Bronchial epithelial cell (primary cell): ENCODE measurements around the gene ACACB. TPM values are rescaled to one million over a fixed set of nuclear protein-coding genes. Genes with fewer than 3 reads are reported as not detected.

Experiments
- DNase-seq: peaks from one replicate; pipeline ENCODE4 v3.0.0-alpha.2; 2010; ENCODE audit warnings: low read depth
- FAIRE-seq: peaks from 2 replicates; lab custom pipeline; 2011; peaks lifted over from hg19 to GRCh38; lab: Jason Lieb, UNC
- H3K27me3 ChIP-seq: 2 replicates; pipeline ENCODE4 v1.5.1; 2011; ENCODE audit warnings: low read length; ENCODE audit not compliant: control insufficient read depth, insufficient read depth
- H3K36me3 ChIP-seq: 2 replicates; pipeline ENCODE4 v1.5.1; 2011; ENCODE audit warnings: low read length; ENCODE audit not compliant: control insufficient read depth, insufficient read depth
- H3K4me3 ChIP-seq: 2 replicates; pipeline ENCODE4 v1.5.1; 2011; ENCODE audit warnings: mild to moderate bottlenecking, low read depth, low read length, control low read depth
- total RNA-seq: library from RNA; depleted of rRNA; stranded (reverse); fragments of >200 nt; gene quantifications from 2 replicates; pipeline ENCODE4 v1.2.1, GENCODE V29; 2014
- TF ChIP-seq, protein P1 (sequence below): IDR thresholded peaks from 2 replicates; pipeline ENCODE4 v1.5.1; 2011; ENCODE audit warnings: mild to moderate bottlenecking, moderate library complexity, low read length, control low read depth, inconsistent platforms; ENCODE audit not compliant: insufficient read depth, severe bottlenecking

The ACACB gene
- total RNA-seq, 1 donor from 2014 or later = 0.79 TPM

DNA sequence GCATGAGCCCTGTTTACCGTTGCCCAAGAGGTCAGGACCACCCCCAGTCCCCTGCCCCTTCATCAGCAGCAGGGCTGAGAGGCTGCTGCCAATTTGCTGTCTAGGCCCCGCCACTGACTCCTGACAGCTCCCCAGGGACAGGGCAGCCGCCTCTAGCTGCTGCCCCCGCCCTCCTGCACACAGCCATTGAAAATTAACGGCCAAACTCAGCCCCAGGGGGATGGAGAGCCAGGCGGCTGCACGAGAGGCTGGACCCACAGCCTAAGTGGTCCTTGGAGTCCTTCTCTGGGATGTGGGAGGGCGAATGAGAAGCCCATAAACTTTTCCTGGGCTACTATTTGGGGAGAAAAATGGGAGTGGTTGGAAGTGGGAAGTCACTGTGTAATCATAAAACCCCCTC is 188.1 kb downstream of the ACACB start:
- no peak for FAIRE-seq
- TF ChIP-seq, protein P1, sequence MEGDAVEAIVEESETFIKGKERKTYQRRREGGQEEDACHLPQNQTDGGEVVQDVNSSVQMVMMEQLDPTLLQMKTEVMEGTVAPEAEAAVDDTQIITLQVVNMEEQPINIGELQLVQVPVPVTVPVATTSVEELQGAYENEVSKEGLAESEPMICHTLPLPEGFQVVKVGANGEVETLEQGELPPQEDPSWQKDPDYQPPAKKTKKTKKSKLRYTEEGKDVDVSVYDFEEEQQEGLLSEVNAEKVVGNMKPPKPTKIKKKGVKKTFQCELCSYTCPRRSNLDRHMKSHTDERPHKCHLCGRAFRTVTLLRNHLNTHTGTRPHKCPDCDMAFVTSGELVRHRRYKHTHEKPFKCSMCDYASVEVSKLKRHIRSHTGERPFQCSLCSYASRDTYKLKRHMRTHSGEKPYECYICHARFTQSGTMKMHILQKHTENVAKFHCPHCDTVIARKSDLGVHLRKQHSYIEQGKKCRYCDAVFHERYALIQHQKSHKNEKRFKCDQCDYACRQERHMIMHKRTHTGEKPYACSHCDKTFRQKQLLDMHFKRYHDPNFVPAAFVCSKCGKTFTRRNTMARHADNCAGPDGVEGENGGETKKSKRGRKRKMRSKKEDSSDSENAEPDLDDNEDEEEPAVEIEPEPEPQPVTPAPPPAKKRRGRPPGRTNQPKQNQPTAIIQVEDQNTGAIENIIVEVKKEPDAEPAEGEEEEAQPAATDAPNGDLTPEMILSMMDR = no peak
- no peaks in the 10 kb centered on the region for H3K36me3 ChIP-seq
- DNase-seq = no peak
- H3K27me3 ChIP-seq = peaks cover 25% of the 10 kb centered on the region
- H3K4me3 ChIP-seq = no peak overlapping the region

DNA sequence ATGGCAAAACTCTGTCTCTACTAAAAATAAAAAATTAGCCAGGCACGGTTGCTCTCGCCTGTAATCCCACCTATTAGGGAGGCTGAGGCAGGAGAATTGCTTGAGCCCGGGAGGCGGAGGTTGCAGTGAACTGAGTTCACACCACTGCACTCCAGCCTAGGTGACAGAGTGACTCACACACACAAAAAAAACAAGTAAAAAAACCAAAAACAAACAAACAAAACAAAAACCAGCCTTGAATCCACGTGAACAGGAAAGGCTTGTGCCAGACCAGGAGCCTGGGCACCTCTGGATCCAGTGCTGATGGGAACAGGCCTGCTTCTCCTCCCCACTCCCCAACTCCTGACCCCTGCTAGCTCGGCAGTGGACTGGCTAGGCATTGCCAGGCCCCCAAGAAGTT is 189.2 kb downstream of the ACACB start:
- DNase-seq = no peak
- H3K4me3 ChIP-seq = no peak overlapping the region
- H3K36me3 ChIP-seq = no peaks in the 10 kb centered on the region
- FAIRE-seq = no peak
- H3K27me3 ChIP-seq = peaks cover 31% of the 10 kb centered on the region
- TF ChIP-seq, protein P1 = no peak

DNA sequence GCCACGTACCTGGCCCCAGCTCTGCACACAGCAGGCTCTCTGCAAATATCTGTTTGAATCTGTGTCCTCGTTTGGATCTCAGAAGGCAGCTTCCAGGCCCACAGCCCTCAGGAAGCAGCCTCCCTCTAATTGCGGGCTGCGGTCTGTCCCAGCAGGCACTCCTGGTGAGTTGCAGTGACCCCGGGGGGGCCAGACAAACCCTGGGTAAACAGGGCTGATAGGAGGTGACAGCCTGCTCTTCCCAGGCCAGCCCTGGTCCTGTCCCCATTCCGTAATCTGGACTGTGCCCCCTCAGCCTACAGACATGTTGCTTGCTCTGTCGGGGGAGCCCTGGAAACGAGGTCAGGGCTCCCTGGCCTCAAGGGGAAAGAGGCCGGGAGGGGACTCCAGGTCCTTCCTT is 190.7 kb downstream of the ACACB start:
- Histone ChIP-seq H3K36me3 (no peaks in the 10 kb centered on the region), H3K27me3 (peaks cover 33% of the 10 kb centered on the region), H3K4me3 (no peak overlapping the region)
- DNase-seq (no peak), FAIRE-seq (no peak)
- TF ChIP-seq, protein P1 = no peak

DNA sequence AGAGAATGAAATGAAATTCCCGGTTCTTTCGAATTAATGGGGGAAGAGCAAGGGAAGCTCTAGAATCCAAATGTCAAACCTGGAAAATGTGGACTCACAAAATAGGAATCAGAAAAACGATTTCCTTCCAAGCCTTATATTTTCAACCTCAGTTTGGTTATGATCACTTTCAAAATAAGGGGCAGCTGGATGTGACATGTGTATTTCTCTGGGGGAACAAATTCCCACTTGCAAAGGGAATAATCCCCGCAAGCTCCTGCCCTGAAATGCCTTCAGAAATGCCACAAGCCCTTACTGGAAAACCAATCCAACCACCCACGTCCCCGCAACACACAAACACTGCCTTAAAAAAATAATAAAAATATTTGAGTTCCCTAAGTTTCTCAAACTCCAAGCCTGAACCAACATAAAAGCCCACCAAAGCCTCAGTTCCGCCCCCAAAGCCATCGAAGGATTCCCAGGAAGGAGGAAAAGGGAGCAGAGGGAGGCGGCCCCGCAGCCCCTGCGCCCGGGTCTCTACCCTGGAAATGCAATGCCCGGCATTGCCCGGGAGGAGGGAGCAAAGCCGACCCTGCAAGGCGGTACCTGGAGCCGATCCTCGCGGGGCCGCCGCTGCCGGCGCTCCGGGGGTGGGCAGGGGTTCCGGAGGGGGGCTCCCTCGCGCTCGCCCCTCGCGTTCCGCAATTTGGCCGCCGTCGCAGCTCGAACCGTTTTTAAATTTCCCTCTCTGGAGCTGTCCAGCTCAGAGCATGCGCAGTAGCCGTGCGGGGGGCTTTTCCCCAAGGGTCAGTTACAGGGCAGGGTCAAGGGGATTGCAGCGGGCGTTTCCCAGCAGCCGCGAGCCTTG is 192.4 kb downstream of the ACACB start, which contains the start of gene FOXN4:
Gene FOXN4, minus strand, starts transcription at position 751 of the 847 bp plus-strand sequence. CDS start 963 bp downstream, outside the sequence.
- FAIRE-seq = no peak
- TF ChIP-seq, protein P1 = no peak
- no peak within 1 kb of the TSS for H3K4me3 ChIP-seq
- no peaks in the 10 kb centered on the region for H3K36me3 ChIP-seq
- DNase-seq = no peak
- H3K27me3 ChIP-seq = peaks cover 31% of the 10 kb centered on the region

DNA sequence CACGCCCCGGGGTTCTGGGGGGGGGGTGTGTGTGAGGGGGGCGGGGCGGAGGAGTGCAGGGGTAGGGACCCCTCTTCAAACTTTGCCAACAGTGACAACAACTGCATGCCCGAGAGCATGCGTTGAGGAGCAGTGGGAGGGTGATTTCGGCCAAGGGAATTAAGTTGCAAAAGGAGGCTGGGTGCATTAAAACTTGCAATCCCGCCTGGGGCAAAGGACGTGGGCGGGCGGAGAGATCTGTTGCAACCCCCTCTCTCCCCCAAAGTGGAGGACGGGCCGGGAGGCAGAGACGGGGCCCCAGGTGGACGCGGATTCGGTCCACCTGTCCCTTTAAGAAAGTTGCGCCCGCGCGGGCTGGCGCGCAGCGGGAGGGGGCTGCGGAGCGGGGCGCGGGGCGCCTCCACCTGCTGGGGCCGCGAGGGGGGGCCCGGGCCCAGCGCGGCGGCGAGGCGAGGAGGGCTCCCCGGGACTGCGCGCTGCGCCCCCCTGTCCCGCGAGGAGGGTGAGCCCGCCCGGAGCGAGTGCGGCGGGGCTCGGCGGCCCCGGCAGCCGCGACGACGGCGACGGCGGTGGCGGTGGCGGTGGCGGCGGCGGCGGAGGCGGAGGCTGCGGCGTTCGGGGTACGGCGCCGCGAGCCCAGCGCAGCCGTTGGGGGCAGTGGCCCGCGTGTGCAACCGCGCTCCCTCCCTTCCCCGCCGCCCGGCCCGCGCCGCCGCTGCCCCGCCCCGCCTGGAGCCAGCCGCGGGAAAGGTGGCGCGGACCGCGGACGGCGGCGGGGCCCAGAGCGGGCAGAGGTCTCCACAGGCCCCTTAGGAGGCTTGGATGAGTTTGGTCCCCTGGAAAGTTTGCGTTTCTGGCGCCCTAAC is 193.2 kb downstream of the ACACB start:
- H3K27me3 ChIP-seq = peaks cover 34% of the 10 kb centered on the region
- FAIRE-seq = no peak
- DNase-seq = no peak
- no peak overlapping the region for H3K4me3 ChIP-seq
- H3K36me3 ChIP-seq = no peaks in the 10 kb centered on the region
- TF ChIP-seq, protein P1 = no peak
